Measurements from ENCODE around the gene VWA8. TPM values are rescaled to one million over a fixed set of nuclear protein-coding genes. Genes with fewer than 3 reads are reported as not detected.

VWA8 gene
- total RNA-seq, 1 donor from 2014 or later, result 33.4 TPM

- Histone ChIP-seq H3K36me3 (no peaks in the 10 kb centered on the region), H3K9me3 (peaks cover 3% of the 10 kb centered on the region), H3K27me3 (no peaks in the 10 kb centered on the region), H3K4me1 (peaks cover 19% of the 10 kb centered on the region), H3K4me3 (no peak overlapping the region), H3K27ac (no peak overlapping the region)
- intact Hi-C loops (cut with DNase I), result no loop called here
- no peak for DNase-seq (ENCODE audit: extremely low spot score in 2 of 2)
- TF ChIP-seq CTCF (IDR thresholded peaks at IDR 0.05) (no peak), POLR2AphosphoS5 (IDR thresholded peaks at IDR 0.05; ENCODE audit: insufficient read depth in 1 of 2, low read depth in 1 of 2) (no peak), POLR2A (IDR thresholded peaks at IDR 0.05) (no peak)
Measured at GRCh38 chr13:41919741-41920487, 41.0 kb downstream of the VWA8 start.

- H3K27ac ChIP-seq, result no peak overlapping the region
- H3K27me3 ChIP-seq, result no peaks in the 10 kb centered on the region
- H3K4me1 ChIP-seq, result peaks cover 19% of the 10 kb centered on the region
- H3K36me3 ChIP-seq, result no peaks in the 10 kb centered on the region
- intact Hi-C loops (cut with DNase I), result no loop called here
- DNase-seq (ENCODE audit: extremely low spot score in 2 of 2), result no peak
- peaks cover 3% of the 10 kb centered on the region for H3K9me3 ChIP-seq
- TF ChIP-seq CTCF (IDR thresholded peaks at IDR 0.05) (no peak), POLR2A (IDR thresholded peaks at IDR 0.05) (no peak), POLR2AphosphoS5 (IDR thresholded peaks at IDR 0.05; ENCODE audit: insufficient read depth in 1 of 2, low read depth in 1 of 2) (no peak)
- no peak overlapping the region for H3K4me3 ChIP-seq
Measured at GRCh38 chr13:41919031-41919740, 41.7 kb downstream of the VWA8 start.

GRCh38 chr13:41917641-41918040, 43.3 kb downstream of the VWA8 start:
- intact Hi-C loops (cut with DNase I), result no loop called here
- Histone ChIP-seq H3K36me3 (no peaks in the 10 kb centered on the region), H3K4me3 (no peak overlapping the region), H3K9me3 (no peaks in the 10 kb centered on the region), H3K4me1 (peaks cover 19% of the 10 kb centered on the region), H3K27ac (no peak overlapping the region), H3K27me3 (no peaks in the 10 kb centered on the region)
- DNase-seq (ENCODE audit: extremely low spot score in 2 of 2), result no peak
- TF ChIP-seq POLR2A (IDR thresholded peaks at IDR 0.05) (no peak), POLR2AphosphoS5 (IDR thresholded peaks at IDR 0.05; ENCODE audit: insufficient read depth in 1 of 2, low read depth in 1 of 2) (no peak), CTCF (IDR thresholded peaks at IDR 0.05) (no peak)

- Histone ChIP-seq H3K36me3 (no peaks in the 10 kb centered on the region), H3K4me3 (no peak overlapping the region), H3K27ac (no peak overlapping the region), H3K4me1 (peaks cover 19% of the 10 kb centered on the region), H3K9me3 (no peaks in the 10 kb centered on the region), H3K27me3 (no peaks in the 10 kb centered on the region)
- TF ChIP-seq POLR2A (IDR thresholded peaks at IDR 0.05) (no peak), POLR2AphosphoS5 (IDR thresholded peaks at IDR 0.05; ENCODE audit: insufficient read depth in 1 of 2, low read depth in 1 of 2) (peak in 1 of 2 donors; percentile 59)
- DNase-seq (ENCODE audit: extremely low spot score in 2 of 2), result no peak
- intact Hi-C loops (cut with DNase I), result no loop called here
Measured at GRCh38 chr13:41916173-41916954, 44.5 kb downstream of the VWA8 start.

GRCh38 chr13:41915081-41915480, 45.8 kb downstream of the VWA8 start:
- H3K36me3 ChIP-seq, result no peaks in the 10 kb centered on the region
- intact Hi-C loops (cut with DNase I), result no loop called here
- no peak overlapping the region for H3K27ac ChIP-seq
- peaks cover 19% of the 10 kb centered on the region for H3K4me1 ChIP-seq
- no peak for TF ChIP-seq CTCF (IDR thresholded peaks at IDR 0.05)
- TF ChIP-seq POLR2A (IDR thresholded peaks at IDR 0.05), result no peak
- no peak for TF ChIP-seq POLR2AphosphoS5 (IDR thresholded peaks at IDR 0.05; ENCODE audit: insufficient read depth in 1 of 2, low read depth in 1 of 2)
- no peak for DNase-seq (ENCODE audit: extremely low spot score in 2 of 2)
- no peaks in the 10 kb centered on the region for H3K27me3 ChIP-seq
- H3K9me3 ChIP-seq, result no peaks in the 10 kb centered on the region
- H3K4me3 ChIP-seq, result no peak overlapping the region
